Germinal center (tissue), 1 donor: ENCODE data around the gene NT5DC3.

Source experiments
- DNase-seq: peaks from one replicate; pipeline ENCODE4 v3.0.0; 2012; ENCODE audit warnings: mixed read lengths, low spot score

The NT5DC3 gene

GRCh38 chr12:103833095-103833775, 7.8 kb downstream of the NT5DC3 start:
- no peak for DNase-seq

- DNase-seq, result peak; percentile 33
Observed at GRCh38 chr12:103832048-103832997, 8.7 kb downstream of the NT5DC3 start.

- DNase-seq, result no peak
Observed at GRCh38 chr12:103830730-103831320, 10.2 kb downstream of the NT5DC3 start.

- DNase-seq, result no peak
Observed at GRCh38 chr12:103830025-103830725, 10.9 kb downstream of the NT5DC3 start.

GRCh38 chr12:103829092-103829491, 11.9 kb downstream of the NT5DC3 start:
- DNase-seq, result no peak

- DNase-seq, result no peak
Observed at GRCh38 chr12:103827911-103828391, 13.1 kb downstream of the NT5DC3 start.

- no peak for DNase-seq
Observed at GRCh38 chr12:103824845-103825244, 16.2 kb downstream of the NT5DC3 start.

- no peak for DNase-seq
Observed at GRCh38 chr12:103824290-103824689, 16.7 kb downstream of the NT5DC3 start.

GRCh38 chr12:103823871-103824270, 17.2 kb downstream of the NT5DC3 start:
- DNase-seq, result no peak

- DNase-seq, result no peak
Observed at GRCh38 chr12:103821773-103822172, 19.3 kb downstream of the NT5DC3 start.

GRCh38 chr12:103820881-103821489, 20.0 kb downstream of the NT5DC3 start:
- no peak for DNase-seq

- DNase-seq, result no peak
Observed at GRCh38 chr12:103820361-103820760, 20.7 kb downstream of the NT5DC3 start.

GRCh38 chr12:103819892-103820291, 21.1 kb downstream of the NT5DC3 start:
- DNase-seq, result no peak

GRCh38 chr12:103819312-103819711, 21.7 kb downstream of the NT5DC3 start:
- no peak for DNase-seq

GRCh38 chr12:103817791-103818190, 23.2 kb downstream of the NT5DC3 start:
- no peak for DNase-seq

- no peak for DNase-seq
Observed at GRCh38 chr12:103816663-103817062, 24.4 kb downstream of the NT5DC3 start.

- no peak for DNase-seq
Observed at GRCh38 chr12:103814436-103814835, 26.6 kb downstream of the NT5DC3 start.

- no peak for DNase-seq
Observed at GRCh38 chr12:103813949-103814348, 27.1 kb downstream of the NT5DC3 start.

- no peak for DNase-seq
Observed at GRCh38 chr12:103813426-103813825, 27.6 kb downstream of the NT5DC3 start.

GRCh38 chr12:103812789-103813188, 28.2 kb downstream of the NT5DC3 start:
- no peak for DNase-seq

- no peak for DNase-seq
Observed at GRCh38 chr12:103811791-103812190, 29.2 kb downstream of the NT5DC3 start.

GRCh38 chr12:103810111-103810510, 30.9 kb downstream of the NT5DC3 start:
- DNase-seq, result no peak
